GM12878 (cell line): ENCODE results near the gene SNAPC2.

Source experiments
- BCL11A ChIP-seq: IDR thresholded peaks from 2 replicates; pipeline ENCODE4 v1.6.1; 2011; ENCODE audit warnings: low read depth, low read length
- CEBPZ ChIP-seq: fragments of 150-350 bp; IDR thresholded peaks from 2 replicates; pipeline ENCODE4 v1.6.1; 2016; ENCODE audit warnings: low read depth, low read length
- CREM ChIP-seq: IDR thresholded peaks from 2 replicates; pipeline ENCODE4 v1.6.1; 2014; ENCODE audit warnings: antibody characterized with exemption, low read depth
- CTCF ChIP-seq, 3 experiments: IDR thresholded peaks in 2 of 3; conservative IDR thresholded peaks in 1 of 3; 2 replicates each; pipeline ENCODE4 v1.5.1; 2011; ENCODE audit warnings: low read depth in 3 of 3, low read length in 3 of 3, mild to moderate bottlenecking in 3 of 3, control low read depth in 2 of 3, moderate library complexity in 2 of 3, inconsistent platforms in 1 of 3, mixed read lengths in 1 of 3; ENCODE audit not compliant: control insufficient read depth in 2 of 3, insufficient read depth in 1 of 3; ENCODE audit errors: extremely low read depth in 1 of 3
- EGR1 ChIP-seq, 2 experiments: IDR thresholded peaks; 1 replicate in 1 of 2; 2 replicates in 1 of 2; pipeline ENCODE4 v1.6.1; 2011 to 2012; ENCODE audit warnings: low read depth in 2 of 2, low read length in 2 of 2, borderline replicate concordance in 1 of 2, mild to moderate bottlenecking in 1 of 2, moderate library complexity in 1 of 2
- HCFC1 ChIP-seq: fragments of 150-350 bp; IDR thresholded peaks from 2 replicates; pipeline ENCODE4 v1.6.1; 2014; ENCODE audit warnings: low read length
- KDM1A ChIP-seq: fragments of 200-600 bp; sonication (generic); IDR thresholded peaks from 2 replicates; pipeline ENCODE4 v1.6.1; 2016; ENCODE audit warnings: borderline replicate concordance
- MEF2A ChIP-seq: IDR thresholded peaks from 2 replicates; pipeline ENCODE4 v1.6.1; 2011; ENCODE audit warnings: low read depth, mild to moderate bottlenecking, low read length, moderate library complexity; ENCODE audit not compliant: insufficient read depth
- POLR2A ChIP-seq: IDR thresholded peaks from 2 replicates; pipeline ENCODE4 v1.6.1; 2011; ENCODE audit warnings: low read depth, mild to moderate bottlenecking, low read length
- SMARCA5 ChIP-seq: fragments of 450-650 bp; IDR thresholded peaks from 2 replicates; pipeline ENCODE4 v1.6.1; 2017; ENCODE audit warnings: mild to moderate bottlenecking
- SREBF1 ChIP-seq: IDR thresholded peaks from 2 replicates; pipeline ENCODE4 v1.6.1; 2012; ENCODE audit warnings: mild to moderate bottlenecking, low read length
- TARDBP ChIP-seq: IDR thresholded peaks from 2 replicates; pipeline ENCODE4 v1.6.1; 2016; ENCODE audit warnings: borderline replicate concordance
- YY1 ChIP-seq: IDR thresholded peaks from 2 replicates; pipeline ENCODE4 v1.6.1; 2011; ENCODE audit warnings: low read depth, mild to moderate bottlenecking, low read length
- TF ChIP-seq, protein P1 (sequence below): fragments of 450-650 bp; conservative IDR thresholded peaks from 2 replicates; pipeline ENCODE4 v1.6.1; 2017; ENCODE audit warnings: mild to moderate bottlenecking, moderate library complexity

- no peak for TF ChIP-seq YY1
- TF ChIP-seq CTCF (IDR thresholded peaks at IDR 0.05 in 2 of 3, conservative IDR thresholded peaks at IDR 0.05 in 1 of 3; ENCODE audit: control insufficient read depth in 2 of 3, extremely low read depth in 1 of 3, insufficient read depth in 1 of 3, low read depth in 3 of 3, low read length in 3 of 3) = no peak
- TF ChIP-seq POLR2A = no peak; the same call in none of the 2 replicates
- no peak for TF ChIP-seq SREBF1
- TF ChIP-seq, protein P1, sequence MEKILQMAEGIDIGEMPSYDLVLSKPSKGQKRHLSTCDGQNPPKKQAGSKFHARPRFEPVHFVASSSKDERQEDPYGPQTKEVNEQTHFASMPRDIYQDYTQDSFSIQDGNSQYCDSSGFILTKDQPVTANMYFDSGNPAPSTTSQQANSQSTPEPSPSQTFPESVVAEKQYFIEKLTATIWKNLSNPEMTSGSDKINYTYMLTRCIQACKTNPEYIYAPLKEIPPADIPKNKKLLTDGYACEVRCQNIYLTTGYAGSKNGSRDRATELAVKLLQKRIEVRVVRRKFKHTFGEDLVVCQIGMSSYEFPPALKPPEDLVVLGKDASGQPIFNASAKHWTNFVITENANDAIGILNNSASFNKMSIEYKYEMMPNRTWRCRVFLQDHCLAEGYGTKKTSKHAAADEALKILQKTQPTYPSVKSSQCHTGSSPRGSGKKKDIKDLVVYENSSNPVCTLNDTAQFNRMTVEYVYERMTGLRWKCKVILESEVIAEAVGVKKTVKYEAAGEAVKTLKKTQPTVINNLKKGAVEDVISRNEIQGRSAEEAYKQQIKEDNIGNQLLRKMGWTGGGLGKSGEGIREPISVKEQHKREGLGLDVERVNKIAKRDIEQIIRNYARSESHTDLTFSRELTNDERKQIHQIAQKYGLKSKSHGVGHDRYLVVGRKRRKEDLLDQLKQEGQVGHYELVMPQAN = no peak
- no peak for TF ChIP-seq TARDBP
- no peak for TF ChIP-seq MEF2A
- TF ChIP-seq EGR1 (IDR thresholded peaks at IDR 0.05; ENCODE audit: borderline replicate concordance in 1 of 2, low read depth in 2 of 2, low read length in 2 of 2) = no peak
- no peak for TF ChIP-seq HCFC1
- no peak for TF ChIP-seq CREM
- no peak for TF ChIP-seq BCL11A
- TF ChIP-seq KDM1A = no peak
- TF ChIP-seq CEBPZ = no peak
- 0 out of 2 replicates have a peak, but pooled peaks have one; percentile 44 for TF ChIP-seq SMARCA5
These were observed 3.8 kb upstream of the SNAPC2 start for GRCh38 chr19:7916103-7916954.
